ENCODE results near the gene KAT14.

GRCh38 chr20:18156045-18156444, 18.4 kb downstream of the KAT14 start:
- TF ChIP-seq CTCF (IDR thresholded peaks at IDR 0.05; ENCODE audit: borderline replicate concordance, extremely low read depth, low read length, poor library complexity, severe bottlenecking) (no peak), EZH2 (IDR thresholded peaks at IDR 0.05; ENCODE audit: borderline replicate concordance, low read depth, low read length, severe bottlenecking) (no peak)

Data from DND-41 (cell line).